T-helper 2 cell treated with Interferon-gamma antibody and Interleukin-4, amounts not matched to agents 100 ng/mL and 5 ng/mL, for 36 hours (primary cell): ENCODE measurements around the gene TOLLIP. TPM values are rescaled to one million over a fixed set of nuclear protein-coding genes. Genes with fewer than 3 reads are reported as not detected.

Source experiments
- intact Hi-C: fragments of 100-400 bp; cut with micrococcal nuclease; formaldehyde crosslinking; loops from one replicate; pipeline ENCODE4 v1.15.1; 2023
- total RNA-seq: library from RNA; stranded (reverse); gene quantifications from 2 replicates; pipeline ENCODE4 v1.2.3, GENCODE V29; 2022

The TOLLIP gene
- total RNA-seq, 1 donor from 2014 or later, result 29.8 TPM

DNA sequence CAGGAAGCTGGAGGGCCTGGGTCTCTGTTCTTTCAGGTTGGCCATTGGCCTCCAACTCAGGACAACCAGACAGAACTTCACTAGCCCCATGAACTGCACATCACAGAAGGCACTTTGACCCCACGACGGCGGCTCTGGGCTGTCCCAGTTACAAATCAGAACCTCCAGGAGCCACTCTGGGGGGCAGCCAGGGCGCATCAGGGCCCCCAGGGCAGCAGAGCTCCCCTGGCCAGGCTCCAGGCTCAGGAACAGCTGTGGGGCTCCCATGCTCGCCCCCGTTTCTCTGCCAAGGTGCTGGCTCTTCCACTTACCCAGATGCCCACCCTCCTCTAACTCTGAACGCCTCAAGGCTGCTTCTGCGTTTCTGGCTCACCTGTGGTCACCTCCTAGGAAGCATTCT is 25.5 kb downstream of the TOLLIP start:
- intact Hi-C loops, result no loop called here

DNA sequence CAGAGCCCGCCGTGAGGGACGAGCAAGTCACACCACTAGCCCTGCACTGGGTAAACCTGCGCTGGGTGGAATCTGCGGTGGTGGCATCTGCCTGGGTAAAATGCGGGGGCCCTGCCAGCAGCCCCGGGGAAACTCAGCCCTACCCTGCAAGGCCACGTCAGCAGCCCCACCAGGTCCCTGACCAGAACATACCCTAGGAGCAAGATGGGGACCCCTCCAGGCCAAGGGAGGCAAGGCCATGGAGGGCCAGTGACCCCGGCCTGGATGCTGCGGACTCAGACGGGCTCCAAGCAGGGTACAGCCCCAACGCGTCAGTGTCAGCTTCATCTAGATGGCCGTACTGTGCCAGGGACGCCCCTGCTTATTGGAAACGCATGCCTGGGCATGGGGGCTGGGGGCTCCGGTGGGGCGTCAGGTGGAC is 26.3 kb downstream of the TOLLIP start:
- intact Hi-C loops, result no loop called here

DNA sequence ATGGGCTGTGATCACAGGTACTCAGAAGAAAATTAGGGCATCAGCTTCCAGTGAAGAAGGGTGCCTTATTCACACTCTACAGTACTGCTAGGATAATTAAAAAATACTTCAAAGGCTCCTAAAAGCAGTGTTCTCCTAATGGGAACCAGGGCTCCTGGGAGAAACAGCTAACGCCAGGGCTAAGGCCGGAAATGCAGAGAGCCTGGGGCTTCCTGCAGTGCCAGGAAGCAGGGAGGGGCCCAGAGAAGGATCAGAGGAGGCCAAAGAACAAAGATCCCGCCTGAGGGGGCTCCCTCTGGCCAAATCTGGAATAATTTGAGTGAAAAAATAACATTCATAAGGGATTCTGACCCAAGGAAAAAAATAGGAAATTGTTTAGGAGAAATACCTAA is 27.5 kb downstream of the TOLLIP start:
- intact Hi-C loops, result no loop called here

GRCh38 chr11:1281326-1281973 is 28.0 kb downstream of the TOLLIP start:
- intact Hi-C loops, result no loop called here

DNA sequence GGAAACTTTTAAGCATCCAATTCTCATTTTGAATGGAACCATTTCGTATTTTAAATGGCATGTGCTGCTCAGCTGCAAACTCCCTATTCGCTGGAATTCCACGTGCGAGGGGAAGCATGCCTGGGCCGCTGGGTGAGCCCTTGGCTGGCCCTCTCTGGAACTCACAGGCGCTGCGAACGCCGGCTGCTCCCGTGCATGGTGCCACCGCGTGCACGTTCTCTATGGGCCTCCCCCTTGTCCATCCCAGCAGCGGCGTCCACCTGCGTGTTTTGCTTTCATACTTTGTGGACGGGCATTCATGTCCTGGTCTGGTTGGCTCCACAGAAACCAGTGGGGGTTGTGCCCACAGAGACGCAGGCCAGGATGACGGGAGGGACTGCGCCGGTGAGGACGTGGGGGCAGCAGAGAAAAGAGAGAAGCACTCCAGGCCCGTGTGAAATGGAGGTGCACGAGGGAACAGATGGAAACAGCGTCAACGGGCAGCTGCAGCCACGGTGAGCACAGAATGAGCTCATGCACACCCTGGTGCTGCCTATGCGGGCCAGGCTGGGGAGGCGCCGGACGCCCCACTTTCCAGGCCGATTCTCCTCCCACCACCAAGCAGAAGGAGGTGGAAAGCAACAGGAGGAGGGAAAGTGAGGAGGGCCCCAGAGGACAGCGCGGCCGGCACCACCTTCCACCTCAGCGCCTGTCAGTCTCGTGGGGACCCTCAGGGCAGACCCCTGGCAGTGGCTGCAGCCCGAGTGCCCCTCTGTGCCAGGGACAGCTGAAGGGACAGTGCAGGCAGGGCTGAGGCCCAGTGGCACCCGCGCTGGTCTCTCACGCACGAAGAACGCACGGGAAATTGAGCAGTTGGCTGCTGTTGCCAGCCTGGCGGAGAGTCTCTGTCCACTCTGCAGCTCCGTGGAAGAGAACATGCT is 29.1 kb downstream of the TOLLIP start:
- intact Hi-C loops, result no loop called here

DNA sequence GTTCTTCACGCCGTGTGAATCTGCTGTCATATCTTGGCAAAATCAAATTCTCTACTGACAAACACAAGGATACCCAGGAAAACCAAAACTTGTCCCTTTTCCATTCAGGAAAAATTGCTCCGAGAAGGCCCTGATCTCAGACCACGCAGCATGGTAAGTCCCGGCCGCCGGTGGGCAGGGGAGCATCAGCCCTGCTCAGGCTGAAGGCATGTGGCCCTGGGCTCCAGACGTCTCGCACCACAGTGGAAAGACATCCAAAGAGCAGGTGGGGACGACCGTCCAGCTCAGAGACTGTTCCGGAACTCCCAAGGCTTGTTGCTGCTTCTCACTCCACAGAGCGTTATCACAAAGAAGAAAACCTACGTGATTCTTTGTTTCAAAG is 29.8 kb downstream of the TOLLIP start:
- intact Hi-C loops, result no loop called here

DNA sequence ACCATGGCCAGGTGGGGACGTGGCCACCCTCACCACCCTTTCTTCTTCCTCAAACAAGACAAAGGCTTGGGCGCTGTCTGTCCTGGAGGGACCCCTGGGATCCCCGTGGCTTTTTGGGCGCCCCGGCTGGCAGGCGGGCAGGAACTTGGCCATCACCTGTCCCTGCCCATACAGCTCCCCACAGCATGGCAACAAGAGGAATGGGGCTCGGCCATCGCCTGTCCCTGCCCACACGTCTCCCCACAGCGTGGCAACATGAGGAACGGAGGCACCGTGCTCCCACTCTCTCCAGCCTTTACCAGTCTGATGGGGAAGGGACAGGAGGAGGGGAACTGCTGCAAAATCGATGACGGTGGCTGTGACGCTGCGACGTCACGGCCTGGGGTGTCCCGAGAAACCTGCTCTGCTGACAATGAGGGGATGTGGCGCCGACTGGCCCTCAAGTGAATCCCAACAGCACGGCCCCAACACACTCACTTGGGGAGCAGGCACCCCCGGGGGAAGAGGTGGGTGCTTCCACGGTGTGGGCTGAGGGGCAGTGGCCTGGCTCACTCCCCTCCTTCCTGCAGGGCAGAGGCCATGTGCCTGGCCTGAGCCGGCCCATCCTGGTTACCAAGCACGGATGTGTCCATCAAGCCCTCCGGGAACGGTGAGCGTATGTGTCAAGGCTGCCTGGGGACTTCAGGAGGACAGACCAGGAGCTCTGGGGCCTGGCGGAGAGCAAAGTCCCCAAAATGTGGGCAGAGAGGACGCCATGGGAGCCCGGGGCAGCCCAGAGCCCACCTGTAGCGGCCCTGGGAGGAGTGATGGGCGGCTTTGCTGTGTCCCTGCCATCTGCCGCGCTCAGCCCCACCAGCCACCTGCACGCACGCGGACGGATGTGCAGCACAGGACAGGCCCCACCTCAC is 30.4 kb downstream of the TOLLIP start:
- intact Hi-C loops, result no loop called here

DNA sequence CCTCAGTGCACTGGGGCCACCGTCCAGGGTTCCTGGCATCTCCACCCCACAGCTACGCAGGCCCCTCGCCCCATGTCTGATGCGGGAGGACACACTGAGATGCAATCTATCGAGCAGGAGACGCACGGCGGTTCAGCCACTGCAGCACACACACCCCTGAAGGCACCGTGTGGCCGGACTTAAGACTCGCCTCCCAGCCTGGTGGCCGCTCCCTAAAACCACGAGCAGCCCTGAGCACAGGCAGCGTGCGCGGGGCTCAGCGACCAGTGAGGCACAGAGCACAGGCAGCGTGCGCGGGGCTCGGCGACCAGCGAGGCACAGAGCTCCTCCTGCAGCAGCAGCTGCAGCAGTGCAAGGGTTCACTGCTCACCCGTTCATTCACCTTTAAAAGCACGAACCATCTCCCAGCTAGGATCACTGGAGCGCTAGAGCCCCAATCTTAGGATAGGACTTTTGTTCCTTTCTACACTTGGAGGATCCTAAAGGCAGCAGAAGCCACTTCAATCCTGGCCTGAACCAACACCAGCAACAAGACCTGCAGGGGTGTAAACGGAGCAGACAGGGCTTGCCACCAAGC is 31.4 kb downstream of the TOLLIP start:
- intact Hi-C loops, result no loop called here

- intact Hi-C loops, result no loop called here
Observed at GRCh38 chr11:1276866-1277615, 32.4 kb downstream of the TOLLIP start.

- intact Hi-C loops, result no loop called here
Observed at GRCh38 chr11:1276041-1276790, 33.2 kb downstream of the TOLLIP start.

DNA sequence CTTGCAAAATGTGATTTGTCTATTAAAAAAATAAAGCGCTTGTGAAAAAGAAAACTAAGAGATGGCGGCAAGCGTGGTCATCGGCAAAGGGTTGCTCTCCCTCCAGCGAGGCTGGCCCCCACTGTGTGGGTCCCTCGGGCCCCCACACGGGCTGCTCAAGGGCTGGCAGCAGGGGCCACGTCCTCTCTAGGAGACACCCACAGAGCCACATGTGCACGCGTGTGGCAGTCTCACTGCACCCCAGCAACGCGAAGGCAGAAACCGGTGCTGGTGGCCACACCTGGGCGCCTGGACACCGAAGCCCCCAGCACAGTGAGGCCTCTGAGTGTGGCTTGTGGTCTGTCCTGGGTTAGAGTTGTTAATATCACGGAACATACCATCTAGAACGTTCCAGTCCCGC is 34.4 kb downstream of the TOLLIP start:
- intact Hi-C loops, result no loop called here

- intact Hi-C loops, result no loop called here
Observed at GRCh38 chr11:1274501-1274900, 34.9 kb downstream of the TOLLIP start.

- intact Hi-C loops, result no loop called here
Observed at GRCh38 chr11:1272531-1272930, 36.9 kb downstream of the TOLLIP start.

DNA sequence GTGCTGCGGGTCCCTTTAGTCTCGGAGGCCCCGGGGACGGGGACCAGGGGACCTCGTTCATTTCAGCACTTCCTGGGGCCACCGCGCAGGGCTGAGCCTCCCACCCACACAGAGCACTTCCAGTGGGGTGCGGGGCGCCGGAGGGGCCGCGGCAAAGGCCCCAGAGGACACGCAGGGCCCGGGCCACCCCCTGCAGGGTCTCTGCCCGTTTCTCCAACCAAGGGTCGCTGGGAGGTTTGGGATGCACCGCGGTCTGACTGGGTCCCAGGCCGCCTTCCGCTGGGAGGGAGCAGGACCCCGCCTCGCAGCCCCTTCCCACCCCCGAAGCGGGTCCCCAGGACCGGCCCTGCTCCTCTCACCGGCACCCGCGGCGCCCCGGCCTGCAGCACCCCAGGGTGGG is 37.5 kb downstream of the TOLLIP start:
- intact Hi-C loops, result no loop called here

GRCh38 chr11:1271406-1271805 is 38.0 kb downstream of the TOLLIP start:
- intact Hi-C loops, result no loop called here

DNA sequence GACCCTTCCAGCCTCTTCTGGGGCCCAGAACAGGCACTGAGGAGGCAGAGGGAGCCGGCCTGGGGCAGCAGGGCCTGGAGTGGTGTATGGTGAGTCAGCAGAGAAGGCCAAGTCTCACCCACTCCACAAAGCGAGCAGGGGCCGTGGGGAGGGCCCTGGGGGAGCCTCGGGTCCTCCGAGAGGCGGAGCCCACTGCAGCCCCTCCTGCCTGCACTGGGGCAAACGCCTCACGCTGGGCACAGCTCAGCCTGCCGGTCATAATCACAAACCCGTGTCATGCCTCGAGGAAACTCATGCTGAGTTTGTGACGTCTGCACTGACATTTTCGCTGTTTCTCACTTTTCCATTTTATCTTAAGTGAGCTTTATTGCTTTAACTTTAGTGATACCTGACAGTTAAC is 38.4 kb downstream of the TOLLIP start:
- intact Hi-C loops, result no loop called here

GRCh38 chr11:1270476-1270875 is 39.0 kb downstream of the TOLLIP start:
- intact Hi-C loops, result no loop called here

GRCh38 chr11:1269957-1270356 is 39.5 kb downstream of the TOLLIP start:
- intact Hi-C loops, result no loop called here

DNA sequence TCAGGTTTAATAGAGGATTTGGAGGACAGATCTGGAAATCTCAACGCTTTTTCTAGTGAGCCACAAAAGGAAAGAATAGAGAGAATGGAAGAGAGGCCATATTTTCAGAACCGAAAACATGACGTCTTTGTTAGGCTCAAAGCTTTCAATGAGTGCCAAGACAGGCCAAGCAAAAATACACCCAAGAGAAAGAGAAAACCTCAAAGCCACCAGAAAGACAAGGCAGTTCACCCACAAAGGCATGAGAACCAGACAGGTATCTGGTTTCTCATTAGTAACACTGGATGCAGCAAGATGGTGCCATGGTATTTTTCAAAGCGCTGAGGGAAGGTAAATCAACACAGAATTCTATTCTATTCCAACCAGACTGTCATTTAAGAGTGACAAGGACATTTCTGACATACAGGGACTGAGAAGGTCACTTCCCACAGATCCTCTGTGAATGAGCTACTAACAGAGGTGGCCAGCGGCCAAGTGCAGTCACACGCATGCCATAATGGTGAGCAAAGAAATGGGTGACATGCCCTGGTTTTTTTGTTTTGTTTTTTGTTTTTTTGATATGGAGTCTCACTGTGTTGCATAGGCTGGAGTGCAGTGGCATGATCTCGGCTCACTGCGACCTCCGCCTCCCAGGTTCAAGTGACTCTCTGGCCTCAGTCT is 41.9 kb downstream of the TOLLIP start:
- intact Hi-C loops, result no loop called here
